SK-N-SH (cell line): Measurements from ENCODE around the gene GLG1. TPM values are rescaled to one million over a fixed set of nuclear protein-coding genes. Genes with fewer than 3 reads are reported as not detected.
"Not testable (repeated sequence)": the region's sequence is repeated elsewhere in the genome, so short reads cannot be mapped to it uniquely, and the experiment has no call there.

Experiments
- CTCF ChIA-PET: fragments of 300-600, 350-600 bp; formaldehyde crosslinking; extraction: SDS; loops from one replicate; lab custom pipeline; 2021; lab: Yijun Ruan, JAX
- POLR2A ChIA-PET: fragments of 350-600 bp; sonication (Branson Sonifier 250); formaldehyde crosslinking; extraction: SDS; loops from one replicate; lab custom pipeline; 2020; ENCODE audit warnings: antibody characterized with exemption, inconsistent platforms; lab: Yijun Ruan, JAX
- DNase-seq: peaks from one replicate; pipeline ENCODE4 v3.0.0; 2012
- H2AFZ ChIP-seq: fragments of 200-600 bp; sonication (generic); 2 replicates; pipeline ENCODE4 v1.8.1; 2016; ENCODE audit warnings: antibody characterized with exemption, mild to moderate bottlenecking, low read depth
- H3F3A ChIP-seq: fragments of 200-600 bp; sonication (generic); replicated peaks from 2 replicates; pipeline ENCODE3; 2016; ENCODE audit warnings: antibody characterized with exemption, mild to moderate bottlenecking; ENCODE audit not compliant: insufficient read depth
- H3K27ac ChIP-seq, 2 experiments: fragments of 200-500 bp in 1 of 2; fragments of 200-600 bp in 1 of 2; sonication (Bioruptor generic) in 1 of 2; sonication (generic), shearing (Covaris generic) in 1 of 2; 2 replicates each; pipeline versions ENCODE4 v1.5.1 to v1.6.1; 2014 to 2016; ENCODE audit warnings: low read depth in 2 of 2, inconsistent platforms in 1 of 2, low read length in 1 of 2, mild to moderate bottlenecking in 1 of 2, mixed read lengths in 1 of 2
- H3K27me3 ChIP-seq: fragments of 200-600 bp; sonication (generic), shearing (Covaris generic); 2 replicates; pipeline ENCODE4 v1.6.1; 2016; ENCODE audit warnings: mixed run types; ENCODE audit not compliant: insufficient read depth
- H3K36me3 ChIP-seq, 2 experiments: fragments of 200-500 bp in 1 of 2; fragments of 200-600 bp in 1 of 2; sonication (Bioruptor generic) in 1 of 2; sonication (generic) in 1 of 2; replicated peaks in 1 of 2; 2 replicates each; pipeline versions ENCODE3 to v1.5.1; 2014 to 2016; ENCODE audit warnings: low read length in 1 of 2, mild to moderate bottlenecking in 1 of 2; ENCODE audit not compliant: insufficient read depth in 2 of 2, control insufficient read depth in 1 of 2
- H3K4me1 ChIP-seq, 2 experiments: fragments of 200-500 bp in 1 of 2; fragments of 200-600 bp in 1 of 2; sonication (Bioruptor generic) in 1 of 2; sonication (generic), shearing (Covaris generic) in 1 of 2; 2 replicates each; pipeline versions ENCODE4 v1.5.1 to v1.6.1; 2014 to 2016; ENCODE audit warnings: low read depth in 1 of 2, low read length in 1 of 2, mixed run types in 1 of 2; ENCODE audit not compliant: insufficient read depth in 2 of 2, control insufficient read depth in 1 of 2
- H3K4me2 ChIP-seq: fragments of 200-600 bp; sonication (generic), shearing (Covaris generic); 2 replicates; pipeline ENCODE4 v1.6.1; 2017; ENCODE audit warnings: mixed run types
- H3K4me3 ChIP-seq, 2 experiments: fragments of 200-500 bp in 1 of 2; fragments of 200-600 bp in 1 of 2; sonication (Bioruptor generic) in 1 of 2; sonication (generic), shearing (Covaris generic) in 1 of 2; 2 replicates each; pipeline versions ENCODE4 v1.5.1 to v1.8.1; 2014 to 2016; ENCODE audit warnings: low read depth in 2 of 2, inconsistent platforms in 1 of 2, low read length in 1 of 2, mild to moderate bottlenecking in 1 of 2, mixed read lengths in 1 of 2, moderate library complexity in 1 of 2
- H3K79me2 ChIP-seq: fragments of 200-600 bp; sonication (generic); 2 replicates; pipeline ENCODE4 v1.8.1; 2017; ENCODE audit warnings: mild to moderate bottlenecking; ENCODE audit not compliant: insufficient read depth
- H3K9ac ChIP-seq: fragments of 200-600 bp; sonication (generic); 2 replicates; pipeline ENCODE4 v1.6.1; 2017; ENCODE audit warnings: mixed run types
- H3K9me2 ChIP-seq: fragments of 200-600 bp; sonication (generic); 2 replicates; pipeline ENCODE4 v1.6.1; 2017; ENCODE audit warnings: mixed run types
- H3K9me3 ChIP-seq: fragments of 200-600 bp; sonication (generic); 2 replicates; pipeline ENCODE4 v1.6.1; 2017; ENCODE audit warnings: mixed run types, mild to moderate bottlenecking, moderate library complexity
- H4K20me1 ChIP-seq: fragments of 200-600 bp; sonication (generic); 2 replicates; pipeline ENCODE4 v1.6.1; 2017; ENCODE audit warnings: mild to moderate bottlenecking, mixed run types; ENCODE audit not compliant: insufficient read depth
- CHD2 ChIP-seq: fragments of 150-350 bp; IDR thresholded peaks from 2 replicates; pipeline ENCODE4 v1.6.1; 2018; ENCODE audit warnings: low read length; ENCODE audit not compliant: partially characterized antibody
- EP300 ChIP-seq, 2 experiments: IDR thresholded peaks; 2 replicates each; pipeline versions ENCODE4 v1.4.0 to v1.6.1; 2012; ENCODE audit warnings: borderline replicate concordance in 1 of 2, low read depth in 1 of 2, low read length in 1 of 2
- FOXM1 ChIP-seq: IDR thresholded peaks from 2 replicates; pipeline ENCODE4 v1.4.0; 2012; ENCODE audit warnings: low read depth, mild to moderate bottlenecking
- GABPA ChIP-seq: IDR thresholded peaks from 2 replicates; pipeline ENCODE4 v1.4.0; 2012; ENCODE audit warnings: low read depth, mild to moderate bottlenecking
- JUND ChIP-seq: IDR thresholded peaks from 2 replicates; pipeline ENCODE4 v1.4.0; 2012
- MXI1 ChIP-seq: IDR thresholded peaks from 2 replicates; pipeline ENCODE4 v1.6.1; 2012; ENCODE audit warnings: mild to moderate bottlenecking, low read depth, low read length, improper control_type of control experiment
- NRF1 ChIP-seq: IDR thresholded peaks from 2 replicates; pipeline ENCODE4 v1.6.1; 2012; ENCODE audit warnings: low read depth, mild to moderate bottlenecking, low read length
- POLR2AphosphoS5 ChIP-seq: IDR thresholded peaks from 2 replicates; pipeline ENCODE4 v1.6.1; 2012; ENCODE audit warnings: low read depth, low read length
- YY1 ChIP-seq: IDR thresholded peaks from 2 replicates; pipeline ENCODE4 v1.4.0; 2012; ENCODE audit warnings: low read depth, mild to moderate bottlenecking
- WGBS: methylation state at CpG from one replicate; pipeline ENCODE4 v1.1.6; 2017; ENCODE audit warnings: low lambda C conversion rate; 5-methylcytosine and 5-hydroxymethylcytosine counted together
- polyA plus RNA-seq, 3 experiments: library from polyadenylated mRNA; depleted of rRNA; stranded (reverse); fragments of >200 nt; gene quantifications; 2 replicates each; pipeline ENCODE4 v1.2.3, GENCODE V29; 2012
- TF ChIP-seq, protein P1 (sequence below): fragments of 200-600 bp; sonication (generic); IDR thresholded peaks from 2 replicates; pipeline ENCODE4 v1.6.1; 2017; ENCODE audit warnings: antibody characterized with exemption, mild to moderate bottlenecking, moderate library complexity
- TF ChIP-seq, protein P2 (sequence below): IDR thresholded peaks from 2 replicates; pipeline ENCODE4 v1.4.0; 2012; ENCODE audit warnings: low read depth
- TF ChIP-seq, protein P3 (sequence below): fragments of 150-350 bp; IDR thresholded peaks from 2 replicates; pipeline ENCODE4 v1.6.1; 2016; ENCODE audit warnings: mild to moderate bottlenecking, low read depth, low read length
- TF ChIP-seq, protein P4 (sequence below): IDR thresholded peaks from 2 replicates; pipeline ENCODE4 v1.6.1; 2012; ENCODE audit warnings: mild to moderate bottlenecking, low read depth, low read length, moderate library complexity

GLG1 gene
- polyA plus RNA-seq, 1 of the 3 experiments (the other 2 are of a cell fraction), result 71.1 TPM

DNA sequence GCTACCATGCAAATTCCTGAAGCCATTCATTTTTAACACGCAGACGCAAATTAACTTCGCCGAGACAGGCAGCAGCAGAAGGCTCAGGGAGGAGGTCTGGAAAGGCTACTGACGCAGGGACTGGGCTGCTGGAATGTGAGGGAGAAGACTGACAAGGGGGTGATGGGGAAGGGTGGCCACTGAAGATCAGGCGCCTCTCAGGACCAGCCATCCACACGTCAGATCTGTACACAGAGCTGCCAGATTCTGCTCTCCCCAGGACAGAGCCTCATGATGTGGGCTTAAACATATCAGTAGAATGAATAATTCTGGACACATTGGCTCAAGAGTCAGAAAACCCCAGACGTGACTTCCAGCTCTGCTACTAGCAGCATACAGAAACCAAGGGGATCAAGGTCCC, 160.0 kb downstream of the GLG1 start:
- no peak overlapping the region for H2AFZ ChIP-seq
- no peaks in the 10 kb centered on the region for H3K9me3 ChIP-seq
- no peak overlapping the region for H3K27ac ChIP-seq
- no peaks in the 10 kb centered on the region for H4K20me1 ChIP-seq
- 94% methylated on average over 8 of the region's 8 CpGs for WGBS
- no peak overlapping the region for H3K4me3 ChIP-seq
- H3K79me2 ChIP-seq, result no peaks in the 10 kb centered on the region
- peaks cover 10 to 13% of the 10 kb centered on the region in 2 experiments for H3K36me3 ChIP-seq
- no peaks in the 10 kb centered on the region for H3K9me2 ChIP-seq
- peaks cover 0 to 11% of the 10 kb centered on the region in 2 experiments; a peak in 2 of 4 replicates for H3K4me1 ChIP-seq
- ChIA-PET CTCF (no interaction called here), POLR2A (no interaction called here)
- no peak for DNase-seq
- H3K4me2 ChIP-seq, result no peak overlapping the region
- H3F3A ChIP-seq, result peaks cover 31% of the 10 kb centered on the region
- no peak overlapping the region for H3K9ac ChIP-seq
- H3K27me3 ChIP-seq, result no peaks in the 10 kb centered on the region
- TF ChIP-seq, protein P1, sequence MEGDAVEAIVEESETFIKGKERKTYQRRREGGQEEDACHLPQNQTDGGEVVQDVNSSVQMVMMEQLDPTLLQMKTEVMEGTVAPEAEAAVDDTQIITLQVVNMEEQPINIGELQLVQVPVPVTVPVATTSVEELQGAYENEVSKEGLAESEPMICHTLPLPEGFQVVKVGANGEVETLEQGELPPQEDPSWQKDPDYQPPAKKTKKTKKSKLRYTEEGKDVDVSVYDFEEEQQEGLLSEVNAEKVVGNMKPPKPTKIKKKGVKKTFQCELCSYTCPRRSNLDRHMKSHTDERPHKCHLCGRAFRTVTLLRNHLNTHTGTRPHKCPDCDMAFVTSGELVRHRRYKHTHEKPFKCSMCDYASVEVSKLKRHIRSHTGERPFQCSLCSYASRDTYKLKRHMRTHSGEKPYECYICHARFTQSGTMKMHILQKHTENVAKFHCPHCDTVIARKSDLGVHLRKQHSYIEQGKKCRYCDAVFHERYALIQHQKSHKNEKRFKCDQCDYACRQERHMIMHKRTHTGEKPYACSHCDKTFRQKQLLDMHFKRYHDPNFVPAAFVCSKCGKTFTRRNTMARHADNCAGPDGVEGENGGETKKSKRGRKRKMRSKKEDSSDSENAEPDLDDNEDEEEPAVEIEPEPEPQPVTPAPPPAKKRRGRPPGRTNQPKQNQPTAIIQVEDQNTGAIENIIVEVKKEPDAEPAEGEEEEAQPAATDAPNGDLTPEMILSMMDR, result no peak
- no peak for TF ChIP-seq FOXM1
- no peak for TF ChIP-seq GABPA
- TF ChIP-seq, protein P2, sequence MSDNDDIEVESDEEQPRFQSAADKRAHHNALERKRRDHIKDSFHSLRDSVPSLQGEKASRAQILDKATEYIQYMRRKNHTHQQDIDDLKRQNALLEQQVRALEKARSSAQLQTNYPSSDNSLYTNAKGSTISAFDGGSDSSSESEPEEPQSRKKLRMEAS, result no peak
- no peak for TF ChIP-seq EP300 (IDR thresholded peaks at IDR 0.05; ENCODE audit: borderline replicate concordance in 1 of 2, low read depth in 1 of 2, low read length in 1 of 2)
- TF ChIP-seq CHD2, result no peak
- TF ChIP-seq NRF1, result no peak
- TF ChIP-seq MXI1, result no peak
- TF ChIP-seq YY1, result no peak
- TF ChIP-seq, protein P3, sequence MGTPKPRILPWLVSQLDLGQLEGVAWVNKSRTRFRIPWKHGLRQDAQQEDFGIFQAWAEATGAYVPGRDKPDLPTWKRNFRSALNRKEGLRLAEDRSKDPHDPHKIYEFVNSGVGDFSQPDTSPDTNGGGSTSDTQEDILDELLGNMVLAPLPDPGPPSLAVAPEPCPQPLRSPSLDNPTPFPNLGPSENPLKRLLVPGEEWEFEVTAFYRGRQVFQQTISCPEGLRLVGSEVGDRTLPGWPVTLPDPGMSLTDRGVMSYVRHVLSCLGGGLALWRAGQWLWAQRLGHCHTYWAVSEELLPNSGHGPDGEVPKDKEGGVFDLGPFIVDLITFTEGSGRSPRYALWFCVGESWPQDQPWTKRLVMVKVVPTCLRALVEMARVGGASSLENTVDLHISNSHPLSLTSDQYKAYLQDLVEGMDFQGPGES, result no peak
- no peak for TF ChIP-seq JUND
- no peak for TF ChIP-seq POLR2AphosphoS5
- TF ChIP-seq, protein P4, sequence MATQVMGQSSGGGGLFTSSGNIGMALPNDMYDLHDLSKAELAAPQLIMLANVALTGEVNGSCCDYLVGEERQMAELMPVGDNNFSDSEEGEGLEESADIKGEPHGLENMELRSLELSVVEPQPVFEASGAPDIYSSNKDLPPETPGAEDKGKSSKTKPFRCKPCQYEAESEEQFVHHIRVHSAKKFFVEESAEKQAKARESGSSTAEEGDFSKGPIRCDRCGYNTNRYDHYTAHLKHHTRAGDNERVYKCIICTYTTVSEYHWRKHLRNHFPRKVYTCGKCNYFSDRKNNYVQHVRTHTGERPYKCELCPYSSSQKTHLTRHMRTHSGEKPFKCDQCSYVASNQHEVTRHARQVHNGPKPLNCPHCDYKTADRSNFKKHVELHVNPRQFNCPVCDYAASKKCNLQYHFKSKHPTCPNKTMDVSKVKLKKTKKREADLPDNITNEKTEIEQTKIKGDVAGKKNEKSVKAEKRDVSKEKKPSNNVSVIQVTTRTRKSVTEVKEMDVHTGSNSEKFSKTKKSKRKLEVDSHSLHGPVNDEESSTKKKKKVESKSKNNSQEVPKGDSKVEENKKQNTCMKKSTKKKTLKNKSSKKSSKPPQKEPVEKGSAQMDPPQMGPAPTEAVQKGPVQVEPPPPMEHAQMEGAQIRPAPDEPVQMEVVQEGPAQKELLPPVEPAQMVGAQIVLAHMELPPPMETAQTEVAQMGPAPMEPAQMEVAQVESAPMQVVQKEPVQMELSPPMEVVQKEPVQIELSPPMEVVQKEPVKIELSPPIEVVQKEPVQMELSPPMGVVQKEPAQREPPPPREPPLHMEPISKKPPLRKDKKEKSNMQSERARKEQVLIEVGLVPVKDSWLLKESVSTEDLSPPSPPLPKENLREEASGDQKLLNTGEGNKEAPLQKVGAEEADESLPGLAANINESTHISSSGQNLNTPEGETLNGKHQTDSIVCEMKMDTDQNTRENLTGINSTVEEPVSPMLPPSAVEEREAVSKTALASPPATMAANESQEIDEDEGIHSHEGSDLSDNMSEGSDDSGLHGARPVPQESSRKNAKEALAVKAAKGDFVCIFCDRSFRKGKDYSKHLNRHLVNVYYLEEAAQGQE, result no peak

DNA sequence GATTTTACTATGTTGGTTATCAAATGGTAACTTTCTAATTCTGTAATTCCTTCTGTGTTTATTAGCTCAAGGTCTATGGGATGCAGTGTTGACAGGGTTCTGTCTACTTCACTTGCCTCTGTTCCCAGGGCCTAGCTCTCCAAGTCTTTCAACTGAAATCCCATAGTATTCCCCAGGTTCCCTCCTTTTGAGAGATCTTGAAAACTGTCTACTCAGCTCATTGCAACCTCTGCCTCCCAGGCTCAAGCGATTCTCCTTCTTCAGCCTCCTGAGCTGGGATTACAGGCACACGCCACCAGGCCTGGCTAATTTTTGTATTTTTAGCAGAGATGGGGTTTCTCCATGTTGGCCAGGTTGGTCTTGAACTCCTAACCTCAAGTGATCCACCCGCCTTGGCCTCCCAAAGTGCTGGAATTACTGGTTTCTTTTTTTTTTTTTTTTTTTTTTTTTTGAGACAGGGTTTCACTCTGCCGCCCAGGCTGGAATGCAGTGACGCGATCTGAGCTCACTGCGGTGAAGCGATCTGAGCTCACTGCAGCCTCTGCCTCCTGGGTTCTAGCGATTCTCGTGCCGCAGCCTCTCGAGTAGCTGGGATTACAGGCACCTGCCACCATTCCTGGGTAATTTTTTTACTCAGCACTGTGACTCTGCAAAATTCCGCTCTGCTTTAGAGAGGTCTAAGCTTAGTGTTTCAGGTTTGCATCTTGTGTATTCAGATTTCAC, 163.1 kb downstream of the GLG1 start:
- H3K27ac ChIP-seq, H3F3A ChIP-seq, DNase-seq, H2AFZ ChIP-seq, H3K4me1 ChIP-seq, H3K27me3 ChIP-seq, H4K20me1 ChIP-seq, H3K9me3 ChIP-seq, CTCF ChIA-PET, H3K4me2 ChIP-seq, H3K9ac ChIP-seq, H3K4me3 ChIP-seq, H3K79me2 ChIP-seq, H3K9me2 ChIP-seq, POLR2A ChIA-PET, H3K36me3 ChIP-seq: not testable (repeated sequence)
- 97% methylated on average over 13 of the region's 13 CpGs for WGBS
